ENCODE measurements around the gene LRRTM3. TPM values are rescaled to one million over a fixed set of nuclear protein-coding genes. Genes with fewer than 3 reads are reported as not detected.

The LRRTM3 gene
- polyA plus RNA-seq, 1 of the 3 experiments (the other 2 are of a cell fraction) = not detected

DNA sequence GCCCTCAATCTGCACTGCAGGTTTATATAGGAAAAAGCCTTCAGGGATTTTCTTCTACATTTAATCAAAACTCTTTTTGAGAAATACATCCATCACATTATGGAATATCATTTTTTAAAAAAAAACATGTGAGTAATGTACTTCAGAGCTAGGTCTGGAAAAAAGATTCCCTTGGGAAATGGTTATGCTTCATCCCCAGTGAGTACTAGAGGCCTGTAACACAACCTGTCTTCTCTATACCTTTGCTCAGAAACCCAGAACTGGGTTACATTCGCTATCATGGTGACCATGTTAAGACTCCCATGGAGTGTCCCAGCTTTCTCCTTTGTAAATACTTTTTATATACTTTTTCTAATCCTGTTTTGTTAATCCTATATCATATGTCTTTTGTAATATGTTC lies 186.9 kb downstream of the LRRTM3 start:
- Histone ChIP-seq H3K79me2 (ENCODE audit: insufficient read depth) (no peaks in the 10 kb centered on the region), H3K9me3 (no peaks in the 10 kb centered on the region), H3K27me3 (ENCODE audit: insufficient read depth) (no peaks in the 10 kb centered on the region), H4K20me1 (ENCODE audit: insufficient read depth) (no peaks in the 10 kb centered on the region), H2AFZ (ENCODE audit: low read depth) (no peak overlapping the region), H3K9me2 (no peaks in the 10 kb centered on the region), H3K27ac (ENCODE audit: low read depth in 2 of 2, low read length in 1 of 2) (no peak overlapping the region), H3K4me1 (ENCODE audit: control insufficient read depth in 1 of 2, insufficient read depth in 2 of 2, low read depth in 1 of 2, low read length in 1 of 2) (no peaks in the 10 kb centered on the region), H3F3A (replicated peaks; ENCODE audit: insufficient read depth) (no peaks in the 10 kb centered on the region), H3K9ac (no peak overlapping the region), H3K4me3 (ENCODE audit: low read depth in 2 of 2, low read length in 1 of 2) (no peak overlapping the region), H3K4me2 (no peak overlapping the region), H3K36me3 (replicated peaks in 1 of 2; ENCODE audit: control insufficient read depth in 1 of 2, insufficient read depth in 2 of 2, low read length in 1 of 2) (no peaks in the 10 kb centered on the region)
- WGBS (ENCODE audit: low lambda C conversion rate) = 15% methylated on average over 1 of the region's 1 CpG
- no peak for DNase-seq
- TF ChIP-seq SMC3 (IDR thresholded peaks at IDR 0.05; ENCODE audit: low read depth, low read length) = no peak
- no peak for TF ChIP-seq TEAD4 (IDR thresholded peaks at IDR 0.05; ENCODE audit: borderline replicate concordance, insufficient read depth)
- no peak for TF ChIP-seq RXRA (IDR thresholded peaks at IDR 0.05; ENCODE audit: borderline replicate concordance, low read depth)
- no peak for TF ChIP-seq YY1 (IDR thresholded peaks at IDR 0.05; ENCODE audit: low read depth)
- TF ChIP-seq, protein P1, sequence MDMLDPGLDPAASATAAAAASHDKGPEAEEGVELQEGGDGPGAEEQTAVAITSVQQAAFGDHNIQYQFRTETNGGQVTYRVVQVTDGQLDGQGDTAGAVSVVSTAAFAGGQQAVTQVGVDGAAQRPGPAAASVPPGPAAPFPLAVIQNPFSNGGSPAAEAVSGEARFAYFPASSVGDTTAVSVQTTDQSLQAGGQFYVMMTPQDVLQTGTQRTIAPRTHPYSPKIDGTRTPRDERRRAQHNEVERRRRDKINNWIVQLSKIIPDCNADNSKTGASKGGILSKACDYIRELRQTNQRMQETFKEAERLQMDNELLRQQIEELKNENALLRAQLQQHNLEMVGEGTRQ (IDR thresholded peaks at IDR 0.05; ENCODE audit: borderline replicate concordance, low read depth, low read length) = no peak
- TF ChIP-seq, protein P2, sequence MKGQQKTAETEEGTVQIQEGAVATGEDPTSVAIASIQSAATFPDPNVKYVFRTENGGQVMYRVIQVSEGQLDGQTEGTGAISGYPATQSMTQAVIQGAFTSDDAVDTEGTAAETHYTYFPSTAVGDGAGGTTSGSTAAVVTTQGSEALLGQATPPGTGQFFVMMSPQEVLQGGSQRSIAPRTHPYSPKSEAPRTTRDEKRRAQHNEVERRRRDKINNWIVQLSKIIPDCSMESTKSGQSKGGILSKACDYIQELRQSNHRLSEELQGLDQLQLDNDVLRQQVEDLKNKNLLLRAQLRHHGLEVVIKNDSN (IDR thresholded peaks at IDR 0.05; ENCODE audit: borderline replicate concordance, low read depth) = no peak
- TF ChIP-seq GABPA (IDR thresholded peaks at IDR 0.05; ENCODE audit: low read depth) = no peak
- ChIA-PET POLR2A (no interaction called here), CTCF (no interaction called here)

DNA sequence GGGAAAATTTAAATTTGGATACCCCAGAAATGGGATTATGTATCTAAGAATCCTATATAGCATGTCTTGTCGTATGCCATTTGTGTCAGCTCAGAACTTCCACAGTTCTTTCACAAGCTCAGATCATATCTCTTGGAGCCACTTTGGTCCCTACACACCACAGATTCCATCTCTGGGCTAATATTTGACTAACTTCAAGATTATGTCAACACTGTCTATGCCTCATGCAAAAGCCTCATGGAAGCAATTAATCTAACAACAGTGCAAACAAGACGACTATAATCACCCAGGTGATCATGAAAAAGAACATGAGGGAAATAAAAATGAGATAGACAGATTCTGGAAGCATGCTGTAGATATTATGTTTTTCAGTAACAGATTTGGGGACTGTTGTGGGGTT lies 189.1 kb downstream of the LRRTM3 start:
- no peaks in the 10 kb centered on the region for H3F3A ChIP-seq (replicated peaks; ENCODE audit: insufficient read depth)
- no peaks in the 10 kb centered on the region for H3K9me2 ChIP-seq
- H3K4me1 ChIP-seq (ENCODE audit: control insufficient read depth in 1 of 2, insufficient read depth in 2 of 2, low read depth in 1 of 2, low read length in 1 of 2) = no peaks in the 10 kb centered on the region
- TF ChIP-seq TCF12 (IDR thresholded peaks at IDR 0.05) (no peak), SIN3A (IDR thresholded peaks at IDR 0.05; ENCODE audit: borderline replicate concordance, low read depth, low read length) (no peak), EZH2phosphoT487 (IDR thresholded peaks at IDR 0.05; ENCODE audit: borderline replicate concordance, low read depth) (no peak), YY1 (IDR thresholded peaks at IDR 0.05; ENCODE audit: low read depth) (no peak), SMC3 (IDR thresholded peaks at IDR 0.05; ENCODE audit: low read depth, low read length) (no peak), RAD21 (IDR thresholded peaks at IDR 0.05; ENCODE audit: low read length) (no peak)
- TF ChIP-seq, protein P1 (IDR thresholded peaks at IDR 0.05; ENCODE audit: borderline replicate concordance, low read depth, low read length) = no peak
- TF ChIP-seq, protein P3, sequence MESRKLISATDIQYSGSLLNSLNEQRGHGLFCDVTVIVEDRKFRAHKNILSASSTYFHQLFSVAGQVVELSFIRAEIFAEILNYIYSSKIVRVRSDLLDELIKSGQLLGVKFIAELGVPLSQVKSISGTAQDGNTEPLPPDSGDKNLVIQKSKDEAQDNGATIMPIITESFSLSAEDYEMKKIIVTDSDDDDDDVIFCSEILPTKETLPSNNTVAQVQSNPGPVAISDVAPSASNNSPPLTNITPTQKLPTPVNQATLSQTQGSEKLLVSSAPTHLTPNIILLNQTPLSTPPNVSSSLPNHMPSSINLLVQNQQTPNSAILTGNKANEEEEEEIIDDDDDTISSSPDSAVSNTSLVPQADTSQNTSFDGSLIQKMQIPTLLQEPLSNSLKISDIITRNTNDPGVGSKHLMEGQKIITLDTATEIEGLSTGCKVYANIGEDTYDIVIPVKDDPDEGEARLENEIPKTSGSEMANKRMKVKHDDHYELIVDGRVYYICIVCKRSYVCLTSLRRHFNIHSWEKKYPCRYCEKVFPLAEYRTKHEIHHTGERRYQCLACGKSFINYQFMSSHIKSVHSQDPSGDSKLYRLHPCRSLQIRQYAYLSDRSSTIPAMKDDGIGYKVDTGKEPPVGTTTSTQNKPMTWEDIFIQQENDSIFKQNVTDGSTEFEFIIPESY (IDR thresholded peaks at IDR 0.05; ENCODE audit: borderline replicate concordance, low read depth) = no peak
- TF ChIP-seq, protein P4, sequence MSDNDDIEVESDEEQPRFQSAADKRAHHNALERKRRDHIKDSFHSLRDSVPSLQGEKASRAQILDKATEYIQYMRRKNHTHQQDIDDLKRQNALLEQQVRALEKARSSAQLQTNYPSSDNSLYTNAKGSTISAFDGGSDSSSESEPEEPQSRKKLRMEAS (IDR thresholded peaks at IDR 0.05; ENCODE audit: low read depth) = no peak
- TF ChIP-seq, protein P5, sequence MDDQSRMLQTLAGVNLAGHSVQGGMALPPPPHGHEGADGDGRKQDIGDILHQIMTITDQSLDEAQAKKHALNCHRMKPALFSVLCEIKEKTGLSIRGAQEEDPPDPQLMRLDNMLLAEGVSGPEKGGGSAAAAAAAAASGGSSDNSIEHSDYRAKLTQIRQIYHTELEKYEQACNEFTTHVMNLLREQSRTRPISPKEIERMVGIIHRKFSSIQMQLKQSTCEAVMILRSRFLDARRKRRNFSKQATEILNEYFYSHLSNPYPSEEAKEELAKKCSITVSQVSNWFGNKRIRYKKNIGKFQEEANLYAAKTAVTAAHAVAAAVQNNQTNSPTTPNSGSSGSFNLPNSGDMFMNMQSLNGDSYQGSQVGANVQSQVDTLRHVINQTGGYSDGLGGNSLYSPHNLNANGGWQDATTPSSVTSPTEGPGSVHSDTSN (IDR thresholded peaks at IDR 0.05) = no peak
- no peak overlapping the region for H3K4me2 ChIP-seq
- no peaks in the 10 kb centered on the region for H3K36me3 ChIP-seq (replicated peaks in 1 of 2; ENCODE audit: control insufficient read depth in 1 of 2, insufficient read depth in 2 of 2, low read length in 1 of 2)
- ChIA-PET CTCF (no interaction called here), POLR2A (no interaction called here)
- H3K27ac ChIP-seq (ENCODE audit: low read depth in 2 of 2, low read length in 1 of 2) = no peak overlapping the region
- H3K9me3 ChIP-seq = no peaks in the 10 kb centered on the region
- H4K20me1 ChIP-seq (ENCODE audit: insufficient read depth) = no peaks in the 10 kb centered on the region
- WGBS (ENCODE audit: low lambda C conversion rate) = 11% methylated on average over 2 of the region's 2 CpGs
- no peak overlapping the region for H3K9ac ChIP-seq
- no peak for DNase-seq
- no peaks in the 10 kb centered on the region for H3K27me3 ChIP-seq (ENCODE audit: insufficient read depth)
- no peak overlapping the region for H3K4me3 ChIP-seq (ENCODE audit: low read depth in 2 of 2, low read length in 1 of 2)
- H2AFZ ChIP-seq (ENCODE audit: low read depth) = no peak overlapping the region
- no peaks in the 10 kb centered on the region for H3K79me2 ChIP-seq (ENCODE audit: insufficient read depth)
